Pulmonary artery endothelial cell (primary cell): ENCODE measurements around the gene ZNF621. TPM values are rescaled to one million over a fixed set of nuclear protein-coding genes. Genes with fewer than 3 reads are reported as not detected.

Source experiments
- total RNA-seq: library from RNA; depleted of rRNA; stranded (reverse); fragments of >200 nt; gene quantifications from 2 replicates; pipeline ENCODE4 v1.2.3, GENCODE V29; 2014

The ZNF621 gene
- total RNA-seq, 1 donor from 2014 or later: 8.8 TPM

Other genes with a start within 250 kb of the ZNF621 start
- 12.0 and 19.4 TPM in 2 replicates for gene EIF1B, start 215.3 kb upstream of the ZNF621 start, total RNA-seq
- gene ENTPD3, start 137.8 kb upstream of the ZNF621 start, total RNA-seq: 0.07 TPM in 1 of 2 replicates, not detected in the other
- gene RPL14, start 67.6 kb upstream of the ZNF621 start, total RNA-seq: 779 and 833 TPM in 2 replicates
- 6.7 and 7.7 TPM in 2 replicates for gene ZNF619, start 47.8 kb upstream of the ZNF621 start, total RNA-seq
- 4.4 and 6.6 TPM in 2 replicates for gene ZNF620, start 18.9 kb upstream of the ZNF621 start, total RNA-seq